Inferior parietal cortex (tissue), 1 donor: ENCODE data around the gene OR9G4.

Experiments used
- DNase-seq: peaks from one replicate; pipeline ENCODE4 v3.0.0-alpha.2; 2016; ENCODE audit errors: extremely low spot score

The OR9G4 gene

DNA sequence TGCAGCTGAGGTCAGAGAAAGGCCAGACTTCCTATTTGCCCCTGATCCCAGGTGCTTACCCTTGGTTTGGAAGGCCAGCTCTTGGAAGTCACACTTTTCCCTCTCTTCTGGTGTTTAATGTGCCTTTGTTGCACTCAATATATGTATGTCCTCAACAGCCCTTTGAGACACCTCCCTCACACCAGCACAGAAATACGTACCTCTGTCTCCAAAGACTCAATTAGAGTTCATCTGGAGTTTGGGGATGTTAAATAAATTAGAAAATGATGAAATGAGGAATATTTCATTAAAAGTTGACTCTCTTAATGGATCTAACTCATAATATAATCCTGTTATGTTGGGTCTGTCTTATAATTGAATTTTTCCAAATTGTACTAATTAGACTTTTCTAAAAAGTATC is at the start of gene OR9G4:
OR9G4 (minus strand) TSS at position 101 of the 400 bp plus-strand sequence. CDS start 4,931 bp downstream, outside the sequence.
- no peak for DNase-seq

GRCh38 chr11:56783448-56784041 is 35.0 kb upstream of the OR9G4 start:
- peak; percentile 79 for DNase-seq

GRCh38 chr11:56782167-56782847 is 33.8 kb upstream of the OR9G4 start:
- DNase-seq = no peak

DNA sequence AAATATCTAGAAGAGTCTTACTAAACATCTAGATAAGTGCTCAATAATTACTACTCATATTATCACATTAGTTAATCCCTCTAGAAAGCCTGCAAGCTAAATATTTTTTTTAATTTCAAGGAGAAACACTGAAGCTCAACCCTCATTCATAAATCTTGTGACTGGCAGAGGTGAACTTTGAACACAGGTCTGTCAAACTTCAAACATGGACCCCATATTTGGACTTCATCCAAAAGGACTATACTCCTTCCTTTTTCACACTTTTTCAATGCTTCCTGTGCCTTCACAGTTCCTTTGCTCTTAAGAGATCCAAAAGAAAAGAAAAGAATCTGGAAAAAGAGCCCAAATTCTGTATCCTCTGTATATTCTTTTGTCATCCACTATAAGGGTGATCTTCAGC is 28.3 kb upstream of the OR9G4 start:
- DNase-seq = no peak

- no peak for DNase-seq
Observed at GRCh38 chr11:56764976-56765375, 16.5 kb upstream of the OR9G4 start.

DNA sequence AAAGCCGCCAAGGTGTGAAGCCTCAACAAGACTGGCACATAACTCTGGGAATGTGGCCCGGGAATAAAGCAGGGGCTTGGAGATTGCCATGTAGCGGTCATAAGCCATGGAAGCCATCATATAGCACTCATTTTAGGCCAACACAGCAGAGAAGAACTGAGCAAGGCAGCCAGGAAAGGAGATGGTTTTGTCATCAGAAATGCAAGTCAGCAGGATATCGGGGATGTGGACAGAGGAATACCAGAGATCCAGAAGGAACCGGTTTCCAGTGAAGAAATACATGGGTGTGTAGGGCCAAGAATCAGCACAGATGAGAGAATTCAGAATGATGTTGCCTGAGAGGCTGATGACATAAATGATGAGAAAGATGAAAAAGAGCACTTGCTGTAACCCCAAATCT is 3.0 kb upstream of the OR9G4 start:
- DNase-seq = no peak

DNA sequence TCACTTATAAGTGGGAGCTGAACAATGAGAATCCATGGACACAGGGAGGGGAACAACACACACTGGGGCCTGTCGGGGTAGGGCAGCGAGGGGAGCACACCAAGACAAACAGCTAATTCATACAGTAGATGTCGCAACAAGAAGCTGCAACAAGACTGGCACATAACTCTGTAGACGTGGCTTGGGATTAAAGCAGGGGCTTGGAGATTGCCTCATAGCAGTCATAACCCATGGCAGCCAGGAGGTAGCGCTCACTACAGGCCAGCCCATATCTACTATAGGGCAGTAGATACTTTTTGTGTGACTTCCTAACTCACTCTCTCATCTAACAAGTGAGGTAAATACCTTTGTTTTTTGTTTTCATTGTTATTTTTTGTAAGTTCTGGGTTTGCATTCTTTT is 1.7 kb upstream of the OR9G4 start:
- no peak for DNase-seq

- DNase-seq = no peak
Observed at GRCh38 chr11:56740886-56741285, 7.6 kb downstream of the OR9G4 start.

- DNase-seq = no peak
Observed at GRCh38 chr11:56740107-56740506, 8.4 kb downstream of the OR9G4 start.

- no peak for DNase-seq
Observed at GRCh38 chr11:56720513-56720912, 28.0 kb downstream of the OR9G4 start.

DNA sequence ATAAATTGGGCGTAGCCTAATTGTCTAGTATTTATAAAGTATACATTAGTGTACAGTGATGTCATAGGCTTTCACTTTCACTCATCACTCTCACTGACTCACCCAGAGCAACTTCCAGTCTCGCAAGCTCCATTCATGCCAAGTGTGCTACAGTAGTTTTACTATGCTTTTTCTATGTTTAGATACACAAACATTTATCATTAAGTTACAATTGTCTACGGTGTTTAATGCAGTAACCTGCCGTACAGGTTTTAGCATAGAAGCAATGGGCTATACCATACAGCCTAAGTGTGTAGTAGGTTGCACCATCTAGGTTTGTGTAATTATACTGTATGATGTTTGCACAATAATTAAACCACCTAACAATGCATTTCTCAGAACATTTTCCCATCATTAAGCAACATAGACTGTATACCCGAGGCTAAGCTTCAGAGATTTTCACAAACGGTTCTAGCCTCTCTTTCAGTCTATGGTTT is 32.1 kb downstream of the OR9G4 start:
- DNase-seq = no peak

DNA sequence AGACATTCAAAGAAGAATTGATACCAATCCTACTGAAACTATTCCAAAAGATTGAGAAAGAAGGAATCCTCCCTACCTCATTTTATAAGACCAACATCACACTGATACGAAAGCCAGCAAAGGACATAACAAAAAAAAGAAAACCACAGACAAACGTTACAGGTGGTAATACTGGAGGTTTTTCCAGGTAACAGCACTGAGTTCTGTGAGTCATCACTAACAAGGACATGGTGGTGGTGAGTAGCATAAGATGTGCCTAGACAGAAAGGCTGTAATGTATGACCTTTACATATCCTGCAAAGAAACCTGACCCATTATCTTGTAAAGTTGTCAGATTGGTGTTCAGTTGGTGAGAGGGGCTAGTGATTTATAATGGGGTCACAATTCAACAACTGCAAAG is 34.3 kb downstream of the OR9G4 start:
- no peak for DNase-seq

DNA sequence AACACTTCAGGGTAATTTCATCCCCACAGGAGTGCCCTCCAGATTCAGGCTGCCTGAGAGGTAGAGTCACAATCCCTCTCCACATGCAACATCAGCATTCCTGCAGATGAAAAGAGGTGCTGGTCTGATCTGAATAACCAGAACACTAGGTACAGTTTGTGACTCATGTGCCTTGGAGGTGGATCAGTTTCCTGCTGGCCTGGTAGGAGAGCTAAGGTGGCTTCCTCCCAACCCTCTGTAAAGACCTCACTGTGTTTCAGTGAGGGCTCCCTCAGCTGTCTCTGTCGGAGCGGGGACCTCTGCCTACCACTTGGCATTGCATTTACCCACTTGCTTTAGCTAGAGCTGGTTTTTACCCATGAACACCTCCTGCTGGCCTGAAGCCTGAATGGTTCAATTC is 42.0 kb downstream of the OR9G4 start:
- DNase-seq = no peak

DNA sequence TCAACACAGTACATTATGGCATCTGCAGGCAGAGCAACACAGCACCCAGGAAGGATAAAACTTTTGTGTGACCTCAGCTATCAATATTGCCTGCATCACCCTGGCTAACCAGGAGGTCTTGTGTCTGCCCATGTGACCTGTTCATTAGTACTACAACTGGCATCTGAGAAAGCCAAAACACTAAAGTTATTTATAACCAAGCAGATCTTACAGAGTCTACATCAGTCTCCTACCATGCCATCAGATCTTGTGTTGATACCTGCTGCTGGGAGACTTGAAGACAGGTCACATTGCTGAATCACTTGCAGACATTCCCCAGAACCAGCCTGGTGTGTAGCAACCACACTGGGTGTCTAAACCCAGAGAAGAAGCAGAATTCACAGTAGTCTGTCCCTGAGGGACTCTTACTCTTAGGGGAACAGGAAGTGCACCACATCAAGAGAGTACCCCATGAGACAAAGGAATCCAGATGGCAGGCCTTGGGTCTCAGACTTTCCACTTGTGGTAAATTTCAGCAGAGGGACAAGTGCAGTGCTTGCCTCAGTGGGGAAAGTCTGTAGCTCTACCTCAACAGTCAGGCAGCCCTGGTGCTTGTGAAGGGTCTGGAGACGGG is 42.6 kb downstream of the OR9G4 start:
- no peak for DNase-seq

DNA sequence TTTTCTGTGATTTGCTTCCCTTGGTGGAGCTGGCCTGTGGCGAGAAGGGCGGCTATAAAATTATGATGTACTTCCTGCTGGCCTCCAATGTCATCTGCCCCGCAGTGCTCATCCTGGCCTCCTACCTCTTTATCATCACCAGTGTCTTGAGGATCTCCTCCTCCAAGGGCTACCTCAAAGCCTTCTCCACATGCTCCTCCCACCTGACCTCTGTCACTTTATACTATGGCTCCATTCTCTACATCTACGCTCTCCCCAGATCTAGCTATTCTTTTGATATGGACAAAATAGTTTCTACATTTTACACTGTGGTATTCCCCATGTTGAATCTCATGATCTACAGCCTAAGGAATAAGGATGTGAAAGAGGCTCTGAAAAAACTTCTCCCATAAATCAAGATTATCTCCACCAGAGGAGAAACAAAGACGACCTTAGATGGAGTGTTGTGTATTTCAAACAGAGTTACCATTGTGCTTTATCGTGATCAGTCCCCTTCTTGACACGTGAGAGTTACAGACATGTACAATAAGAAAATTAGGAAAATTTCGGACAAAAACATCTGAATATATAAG is 47.5 kb downstream of the OR9G4 start:
- DNase-seq = no peak

DNA sequence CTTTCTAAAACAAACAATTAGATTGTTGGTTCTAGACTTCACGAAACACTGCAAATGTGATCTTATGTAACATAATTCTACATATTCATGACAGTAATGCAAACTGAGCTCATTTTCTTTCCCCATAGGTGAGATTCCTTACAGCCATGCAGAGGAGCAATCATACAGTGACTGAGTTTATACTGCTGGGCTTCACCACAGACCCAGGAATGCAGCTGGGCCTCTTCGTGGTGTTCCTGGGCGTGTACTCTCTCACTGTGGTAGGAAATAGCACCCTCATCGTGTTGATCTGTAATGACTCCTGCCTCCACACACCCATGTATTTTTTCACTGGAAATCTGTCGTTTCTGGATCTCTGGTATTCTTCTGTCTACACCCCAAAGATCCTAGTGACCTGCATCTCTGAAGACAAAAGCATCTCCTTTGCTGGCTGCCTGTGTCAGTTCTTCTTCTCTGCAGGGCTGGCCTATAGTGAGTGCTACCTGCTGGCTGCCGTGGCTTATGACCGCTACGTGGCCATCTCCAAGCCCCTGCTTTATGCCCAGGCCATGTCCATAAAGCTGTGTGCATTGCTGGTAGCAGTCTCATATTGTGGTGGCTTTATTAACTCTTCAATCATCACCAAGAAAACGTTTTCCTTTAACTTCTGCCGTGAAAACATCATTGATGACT is 48.1 kb downstream of the OR9G4 start:
- DNase-seq = no peak

DNA sequence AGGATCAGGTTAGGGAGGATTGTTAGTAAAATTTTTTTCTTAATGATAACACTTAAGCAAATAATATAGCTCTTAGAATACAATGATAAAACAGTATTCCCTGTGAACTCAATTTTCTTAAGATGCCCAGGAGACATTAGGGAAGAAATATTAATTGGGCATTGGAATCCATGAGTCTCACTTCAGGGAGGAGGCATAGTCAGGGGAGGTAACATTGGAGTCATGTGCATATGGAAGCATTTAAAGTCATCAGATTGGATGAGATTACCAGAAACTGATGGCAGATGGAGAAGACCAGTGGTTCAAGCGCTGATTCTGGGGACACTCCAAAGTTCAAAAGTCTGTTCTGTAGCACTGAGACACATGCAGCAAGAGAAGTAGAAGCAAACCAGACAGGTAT is 49.7 kb downstream of the OR9G4 start, which contains the start of gene OR9G1:
OR9G1 (plus strand) TSS at position 301 of the 400 bp plus-strand sequence. CDS start 1,293 bp downstream, outside the sequence.
- DNase-seq = no peak

GRCh38 chr11:56693428-56693827 is 55.1 kb downstream of the OR9G4 start:
- DNase-seq = no peak
